ENCODE data around the gene PTPRN.

The PTPRN gene

DNA sequence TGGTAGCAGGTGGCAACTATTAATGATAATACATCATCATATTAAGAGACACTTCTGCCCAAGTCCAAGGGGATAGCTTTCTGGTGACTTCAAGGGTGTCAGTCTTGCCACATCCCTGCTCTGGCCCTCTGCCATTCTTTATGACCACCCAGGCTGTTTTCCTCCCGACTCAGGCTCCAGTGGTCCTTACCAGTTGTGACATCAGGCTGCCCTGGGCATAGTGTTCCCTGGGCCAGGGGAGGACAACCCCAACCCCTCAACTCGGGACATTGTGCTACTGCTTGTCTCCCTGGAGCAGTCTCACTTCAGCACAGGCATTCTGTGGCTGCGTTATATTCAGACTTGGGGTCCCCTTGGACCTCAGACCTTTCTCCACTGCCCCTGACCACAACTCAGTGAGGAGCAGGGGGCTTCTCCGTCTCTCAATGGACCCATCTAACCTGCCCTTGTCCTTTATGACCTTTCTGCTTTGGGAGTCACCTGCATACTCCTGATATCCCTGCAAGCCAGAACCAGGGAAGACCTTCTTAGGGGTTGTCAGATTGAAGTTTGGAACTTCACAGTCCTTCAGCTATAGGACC, 17.2 kb downstream of the PTPRN start:
- peaks cover 2 to 5% of the 10 kb centered on the region in 2 donors for H3K4me1 ChIP-seq (ENCODE audit: control insufficient read depth in 2 of 2, insufficient read depth in 1 of 2, low read depth in 1 of 2, low read length in 2 of 2)
- WGBS, 2 donors (ENCODE audit: extremely low coverage in 2 of 2, insufficient read length in 2 of 2, insufficient replicate concordance in 1 of 2) = no CpG with 5 or more reads among the region's 4 CpGs
- no peak for DNase-seq (ENCODE audit: low spot score)
- no peak overlapping the region for H3K4me3 ChIP-seq (ENCODE audit: low read length in 2 of 2)
- no peak overlapping the region for H3K9ac ChIP-seq (ENCODE audit: low read depth, low read length, poor library complexity)
- H3K4me2 ChIP-seq (ENCODE audit: insufficient read depth, low read length, poor library complexity, severe bottlenecking) = no peak overlapping the region
- no peak overlapping the region for H3K4ac ChIP-seq (ENCODE audit: low read length)
- H2AK5ac ChIP-seq (ENCODE audit: low read depth, low read length) = no peak overlapping the region
- H2BK5ac ChIP-seq (ENCODE audit: low read length) = no peak overlapping the region
- H2AFZ ChIP-seq (ENCODE audit: low read length) = no peak overlapping the region
- no peak overlapping the region for H2BK15ac ChIP-seq (ENCODE audit: low read length)
- peaks cover 0 to 10% (median 0%) of the 10 kb centered on the region in 3 experiments for H3K27me3 ChIP-seq (ENCODE audit: control insufficient read depth in 3 of 3, insufficient read depth in 3 of 3, low read depth in 1 of 3, low read length in 3 of 3)
- no peak overlapping the region for H2BK120ac ChIP-seq (ENCODE audit: low read depth, low read length)
- H3K9me3 ChIP-seq (replicated peaks in 1 of 2; ENCODE audit: control insufficient read depth in 2 of 2, insufficient read depth in 1 of 2, low read depth in 1 of 2, low read length in 2 of 2) = peaks cover 0 to 2% of the 10 kb centered on the region in 2 donors
- H3K14ac ChIP-seq (ENCODE audit: low read length) = no peak overlapping the region
- H4K91ac ChIP-seq (ENCODE audit: low read depth, low read length, poor library complexity) = no peak overlapping the region
- H3K18ac ChIP-seq (ENCODE audit: low read length) = no peak overlapping the region
- no peak overlapping the region for H4K8ac ChIP-seq (ENCODE audit: low read depth, low read length)
- H3K79me1 ChIP-seq (ENCODE audit: low read depth, low read length) = no peaks in the 10 kb centered on the region
- no peaks in the 10 kb centered on the region for H3K36me3 ChIP-seq (replicated peaks in 1 of 2; ENCODE audit: control insufficient read depth in 2 of 2, insufficient read depth in 2 of 2, low read length in 2 of 2)
- no peak overlapping the region for H3K27ac ChIP-seq (replicated peaks; ENCODE audit: low read length)
- H3K23ac ChIP-seq (ENCODE audit: low read depth, low read length, poor library complexity) = no peak overlapping the region
- H2BK12ac ChIP-seq (ENCODE audit: low read length) = no peak overlapping the region

DNA sequence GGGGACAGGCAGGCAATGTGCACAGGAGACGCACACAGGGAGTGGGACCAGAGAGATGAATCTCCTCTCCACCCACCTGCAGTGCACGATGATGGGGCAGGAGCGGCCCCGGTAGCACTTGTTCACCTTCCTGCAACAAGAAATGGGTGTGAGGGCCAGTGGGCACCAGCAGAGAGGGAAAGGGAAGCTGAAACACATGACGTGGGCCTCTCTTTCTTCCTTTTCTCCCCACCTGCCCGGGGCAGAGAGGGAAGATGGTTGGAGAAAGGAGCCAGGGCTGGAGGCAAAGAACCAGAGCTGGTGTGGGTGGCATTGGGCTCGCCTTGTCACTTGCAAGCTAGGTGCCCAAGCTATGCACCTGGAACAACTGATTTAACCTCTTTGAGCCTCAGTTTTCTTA, 17.8 kb downstream of the PTPRN start:
- Histone ChIP-seq H4K91ac (ENCODE audit: low read depth, low read length, poor library complexity) (no peak overlapping the region), H3K79me1 (ENCODE audit: low read depth, low read length) (peaks cover 2% of the 10 kb centered on the region), H4K8ac (ENCODE audit: low read depth, low read length) (no peak overlapping the region), H3K14ac (ENCODE audit: low read length) (no peak overlapping the region), H3K4me2 (ENCODE audit: insufficient read depth, low read length, poor library complexity, severe bottlenecking) (no peak overlapping the region), H3K27me3 (ENCODE audit: control insufficient read depth in 3 of 3, insufficient read depth in 3 of 3, low read depth in 1 of 3, low read length in 3 of 3) (peaks cover 0 to 10% (median 0%) of the 10 kb centered on the region in 3 experiments), H3K4ac (ENCODE audit: low read length) (no peak overlapping the region), H3K36me3 (replicated peaks in 1 of 2; ENCODE audit: control insufficient read depth in 2 of 2, insufficient read depth in 2 of 2, low read length in 2 of 2) (no peaks in the 10 kb centered on the region), H3K4me3 (ENCODE audit: low read length in 2 of 2) (no peak overlapping the region), H3K18ac (ENCODE audit: low read length) (no peak overlapping the region), H2BK120ac (ENCODE audit: low read depth, low read length) (no peak overlapping the region), H3K9ac (ENCODE audit: low read depth, low read length, poor library complexity) (no peak overlapping the region), H2BK5ac (ENCODE audit: low read length) (no peak overlapping the region), H3K23ac (ENCODE audit: low read depth, low read length, poor library complexity) (no peak overlapping the region), H2BK15ac (ENCODE audit: low read length) (no peak overlapping the region), H2BK12ac (ENCODE audit: low read length) (no peak overlapping the region), H3K27ac (replicated peaks; ENCODE audit: low read length) (no peak overlapping the region), H2AK5ac (ENCODE audit: low read depth, low read length) (no peak overlapping the region), H3K9me3 (replicated peaks in 1 of 2; ENCODE audit: control insufficient read depth in 2 of 2, insufficient read depth in 1 of 2, low read depth in 1 of 2, low read length in 2 of 2) (peaks cover 0 to 2% of the 10 kb centered on the region in 2 donors), H3K4me1 (ENCODE audit: control insufficient read depth in 2 of 2, insufficient read depth in 1 of 2, low read depth in 1 of 2, low read length in 2 of 2) (peaks cover 7 to 8% of the 10 kb centered on the region in 2 donors), H2AFZ (ENCODE audit: low read length) (no peak overlapping the region)
- DNase-seq (ENCODE audit: low spot score) = no peak
- no CpG with 5 or more reads among the region's 7 CpGs for WGBS, 2 donors (ENCODE audit: extremely low coverage in 2 of 2, insufficient read length in 2 of 2, insufficient replicate concordance in 1 of 2)

- no peaks in the 10 kb centered on the region for H3K36me3 ChIP-seq (replicated peaks in 1 of 2; ENCODE audit: control insufficient read depth in 2 of 2, insufficient read depth in 2 of 2, low read length in 2 of 2)
- peaks cover 9 to 10% of the 10 kb centered on the region in 2 donors for H3K4me1 ChIP-seq (ENCODE audit: control insufficient read depth in 2 of 2, insufficient read depth in 1 of 2, low read depth in 1 of 2, low read length in 2 of 2)
- H3K9me3 ChIP-seq (replicated peaks in 1 of 2; ENCODE audit: control insufficient read depth in 2 of 2, insufficient read depth in 1 of 2, low read depth in 1 of 2, low read length in 2 of 2) = peaks cover 0 to 2% of the 10 kb centered on the region in 2 donors
- WGBS, 2 donors (ENCODE audit: extremely low coverage in 2 of 2, insufficient read length in 2 of 2, insufficient replicate concordance in 1 of 2) = no CpG with 5 or more reads among the region's 16 CpGs
- H2BK5ac ChIP-seq (ENCODE audit: low read length) = no peak overlapping the region
- peak overlapping the region; percentile 93 for H2BK15ac ChIP-seq (ENCODE audit: low read length)
- no peak overlapping the region for H2AFZ ChIP-seq (ENCODE audit: low read length)
- no peak overlapping the region for H3K4ac ChIP-seq (ENCODE audit: low read length)
- peak overlapping the region; percentile 40 for H2BK120ac ChIP-seq (ENCODE audit: low read depth, low read length)
- no peak overlapping the region for H3K23ac ChIP-seq (ENCODE audit: low read depth, low read length, poor library complexity)
- peaks cover 0 to 10% (median 0%) of the 10 kb centered on the region in 3 experiments for H3K27me3 ChIP-seq (ENCODE audit: control insufficient read depth in 3 of 3, insufficient read depth in 3 of 3, low read depth in 1 of 3, low read length in 3 of 3)
- DNase-seq (ENCODE audit: low spot score) = no peak
- no peak overlapping the region for H3K4me3 ChIP-seq (ENCODE audit: low read length in 2 of 2)
- no peak overlapping the region for H3K4me2 ChIP-seq (ENCODE audit: insufficient read depth, low read length, poor library complexity, severe bottlenecking)
- peak overlapping the region; percentile 71 for H3K18ac ChIP-seq (ENCODE audit: low read length)
- H3K27ac ChIP-seq (replicated peaks; ENCODE audit: low read length) = no peak overlapping the region
- H3K14ac ChIP-seq (ENCODE audit: low read length) = no peak overlapping the region
- no peak overlapping the region for H2BK12ac ChIP-seq (ENCODE audit: low read length)
- peaks cover 3% of the 10 kb centered on the region for H3K79me1 ChIP-seq (ENCODE audit: low read depth, low read length)
- peak overlapping the region; percentile 66 for H3K9ac ChIP-seq (ENCODE audit: low read depth, low read length, poor library complexity)
- no peak overlapping the region for H4K8ac ChIP-seq (ENCODE audit: low read depth, low read length)
- H4K91ac ChIP-seq (ENCODE audit: low read depth, low read length, poor library complexity) = no peak overlapping the region
- peak overlapping the region; percentile 74 for H2AK5ac ChIP-seq (ENCODE audit: low read depth, low read length)
These were observed 18.6 kb downstream of the PTPRN start for GRCh38 chr2:219290381-219291171.
